HCT116 (cell line): ENCODE data around the gene DUSP16. TPM values are rescaled to one million over a fixed set of nuclear protein-coding genes. Genes with fewer than 3 reads are reported as not detected.

Source experiments
- total RNA-seq: library from RNA; stranded (reverse); gene quantifications from one replicate; pipeline ENCODE4 v1.2.1, GENCODE V29; 2021; ENCODE audit not compliant: unreplicated experiment

The DUSP16 gene
- total RNA-seq, 1 experiment from 2014 or later = 13.4 TPM

Other genes starting within 250 kb of the DUSP16 start
- gene MANSC1, start 212.6 kb downstream of the DUSP16 start, total RNA-seq = 0.20 TPM
- gene BORCS5, start 205.8 kb downstream of the DUSP16 start, total RNA-seq = 8.7 TPM
- 11.3 TPM for gene CREBL2, start 49.0 kb upstream of the DUSP16 start, total RNA-seq
- 2.2 TPM for gene GPR19, start 133.3 kb upstream of the DUSP16 start, total RNA-seq
- 33.1 TPM for gene CDKN1B, start 154.5 kb upstream of the DUSP16 start, total RNA-seq
- 3.9 TPM for gene APOLD1, start 222.8 kb upstream of the DUSP16 start, total RNA-seq